Measurements from ENCODE around the gene TMEM270.

The TMEM270 gene

GRCh38 chr7:73909051-73909941, 48.3 kb downstream of the TMEM270 start:
- DNase-seq: no peak

- no peak for DNase-seq
These were observed 49.0 kb downstream of the TMEM270 start for GRCh38 chr7:73909996-73910395.

GRCh38 chr7:73912223-73912622, 51.3 kb downstream of the TMEM270 start:
- no peak for DNase-seq
